GM10248 (cell line): ENCODE measurements around the gene CYP46A1.

ENCODE experiments used
- CTCF ChIA-PET: fragments of 300-600 bp; sonication (Branson Sonifier 250); formaldehyde crosslinking; extraction: SDS; loops from one replicate; lab custom pipeline; 2021; ENCODE audit warnings: antibody characterized with exemption; lab: Yijun Ruan, JAX
- POLR2A ChIA-PET: fragments of 350-650 bp; sonication (Branson Sonifier 250); formaldehyde crosslinking; extraction: SDS; loops from one replicate; lab custom pipeline; 2020; ENCODE audit warnings: antibody characterized with exemption; lab: Yijun Ruan, JAX
- DNase-seq: peaks from one replicate; pipeline ENCODE4 v3.0.0; 2012; ENCODE audit errors: extremely low spot score
- CTCF ChIP-seq: IDR thresholded peaks from 2 replicates; pipeline ENCODE4 v1.5.1; 2012; ENCODE audit warnings: mild to moderate bottlenecking, low read depth; ENCODE audit errors: extremely low read depth, missing control alignments, control extremely low read depth

CYP46A1 gene

DNA sequence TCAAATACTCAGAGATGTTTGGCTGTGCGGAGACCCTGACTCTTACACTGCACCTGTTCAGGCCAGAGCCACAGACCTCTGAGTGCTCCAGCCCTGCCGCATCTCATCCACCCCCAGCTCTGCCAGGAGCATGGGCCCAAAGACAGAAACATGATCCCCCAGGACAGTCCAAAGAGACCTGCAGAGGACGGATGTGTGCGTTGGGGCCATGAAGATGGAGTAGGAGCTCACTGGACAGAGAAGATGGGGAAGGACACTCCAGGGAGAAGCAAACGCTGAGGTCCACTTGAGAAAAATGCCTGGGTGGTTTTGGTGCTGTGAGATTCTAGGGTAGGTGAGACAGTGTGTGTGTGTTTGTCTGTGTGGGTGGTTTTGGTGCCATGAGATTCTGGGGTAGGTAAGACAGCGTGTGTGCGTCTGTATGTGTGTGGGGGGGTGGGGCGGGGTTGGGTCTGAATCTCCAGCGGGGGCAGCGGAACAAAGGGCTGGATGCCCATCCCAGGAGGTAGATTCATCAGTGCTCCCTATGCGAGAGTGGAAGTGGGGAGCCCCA is 40.0 kb upstream of the CYP46A1 start:
- no peak for DNase-seq
- TF ChIP-seq CTCF: no peak
- ChIA-PET CTCF (no interaction called here), POLR2A (no interaction called here)

- no peak for TF ChIP-seq CTCF
- no peak for DNase-seq
- ChIA-PET POLR2A (no interaction called here), CTCF (no interaction called here)
Observed at GRCh38 chr14:99644723-99645544, 39.2 kb upstream of the CYP46A1 start, which contains the start of gene HHIPL1. HHIPL1 (plus strand) TSS chr14:99645129; CDS start chr14:99645208, 79 bp downstream.

DNA sequence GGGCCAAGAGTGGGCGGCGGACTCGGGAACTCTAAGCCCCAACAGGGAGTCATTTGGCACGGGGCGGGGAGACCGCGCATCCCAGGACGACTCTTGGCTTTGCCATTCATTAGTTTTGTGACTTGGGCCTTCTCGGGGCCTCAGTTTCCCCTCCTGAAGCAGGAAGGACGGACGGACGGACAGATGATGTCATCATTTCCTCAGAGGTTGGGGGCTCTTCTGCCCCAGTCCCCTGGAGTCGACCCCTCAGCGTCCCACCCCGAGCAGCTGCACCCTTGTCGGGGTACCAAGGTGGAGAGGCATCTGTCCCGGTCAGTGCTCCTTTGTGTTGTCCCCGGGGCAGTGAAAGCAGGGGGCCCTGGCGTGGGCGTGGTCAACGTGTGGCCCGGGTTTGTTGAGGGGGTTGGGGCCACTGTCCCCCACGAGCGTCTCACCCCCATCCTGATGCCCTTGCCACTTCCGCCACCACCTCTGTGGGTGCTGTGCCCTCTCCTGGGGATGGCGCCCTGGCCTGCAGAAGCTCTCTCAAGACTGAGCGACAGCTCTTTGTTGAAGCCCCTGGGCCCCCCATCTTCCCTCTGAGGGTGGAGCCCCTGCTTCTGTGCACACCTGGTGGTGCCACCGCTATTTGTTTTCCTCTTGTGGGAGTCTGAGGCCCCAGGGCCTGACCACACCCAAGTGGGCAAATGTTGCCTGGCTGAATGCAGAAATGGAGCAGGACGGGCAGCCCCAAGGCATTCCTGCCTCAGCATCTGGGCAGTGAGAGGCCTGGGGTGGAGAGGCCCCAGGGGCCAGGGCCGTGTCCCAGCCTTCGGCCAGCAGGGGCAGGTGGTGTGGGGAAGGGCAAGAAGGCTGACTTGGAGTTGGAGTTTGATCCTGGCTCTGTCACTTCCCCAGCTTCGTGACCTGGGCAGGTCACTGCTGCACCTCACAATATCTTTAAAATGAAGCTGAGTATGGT is 38.3 kb upstream of the CYP46A1 start:
- no peak for TF ChIP-seq CTCF
- DNase-seq: no peak
- CTCF ChIA-PET: no interaction called here
- POLR2A ChIA-PET: no interaction called here

GRCh38 chr14:99647411-99647810 is 36.7 kb upstream of the CYP46A1 start:
- DNase-seq: no peak
- TF ChIP-seq CTCF: no peak
- CTCF ChIA-PET: interaction anchor here (1.3 kb wide), 1 partner anchor 37 kb away, joined by 3 read pairs; no protein-coding TSS in a partner anchor
- POLR2A ChIA-PET: no interaction called here

DNA sequence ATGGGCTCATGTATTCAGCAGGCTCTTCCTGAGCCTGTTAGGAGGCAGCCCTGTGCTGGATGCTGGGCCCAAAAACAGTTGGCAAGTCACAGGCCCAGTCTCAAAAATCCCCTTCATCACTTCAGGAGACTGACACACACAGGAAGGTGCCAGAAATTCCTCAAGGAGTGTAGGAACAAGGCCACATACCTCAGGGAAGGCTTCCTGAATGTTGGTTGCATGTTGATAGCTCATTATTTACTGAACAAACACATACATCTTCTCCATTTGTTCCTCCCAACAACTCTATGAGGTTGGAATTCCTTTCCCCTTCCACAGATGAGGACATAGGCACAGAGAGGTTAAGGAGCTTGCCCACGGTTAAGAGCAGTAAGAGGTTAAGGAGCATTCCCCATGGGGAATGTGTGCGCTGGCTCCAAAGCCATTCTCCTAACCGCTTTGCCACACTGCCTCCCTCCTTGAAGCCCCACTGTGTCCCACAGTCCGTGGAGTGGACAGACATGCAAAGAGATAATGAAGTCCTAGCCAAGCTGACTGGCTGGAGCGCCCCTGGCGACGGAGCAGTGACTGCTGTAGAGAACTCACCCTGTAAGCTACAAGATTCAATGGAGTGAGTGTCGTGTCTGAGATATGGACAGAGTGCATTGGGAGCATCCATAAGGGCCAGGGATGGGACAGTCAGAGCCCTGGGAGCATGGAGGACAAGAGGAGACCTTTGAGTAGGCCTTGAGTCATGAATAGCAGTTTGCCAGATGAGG is 35.9 kb upstream of the CYP46A1 start:
- ChIA-PET POLR2A (no interaction called here), CTCF (interaction anchor here (1.3 kb wide), 1 partner anchor 37 kb away, joined by 3 read pairs; no protein-coding TSS in a partner anchor)
- TF ChIP-seq CTCF: no peak
- DNase-seq: no peak
